NCI-H510A (cell line): ENCODE results near the gene NRXN3.
A peak's percentile ranks its signal among the peaks of the same experiment; 100 is the strongest.

Experiments used
- DNase-seq: peaks from one replicate; lab custom pipeline; 2025; lab: John Stamatoyannopoulos, UW

The NRXN3 gene

GRCh38 chr14:78576437-78577166 lies 406.4 kb downstream of the NRXN3 start:
- DNase-seq, result no peak

- DNase-seq, result no peak
These were observed 411.1 kb downstream of the NRXN3 start for GRCh38 chr14:78581229-78581628.

- DNase-seq, result no peak
These were observed 416.5 kb downstream of the NRXN3 start for GRCh38 chr14:78586681-78587080.

- no peak for DNase-seq
These were observed 418.7 kb downstream of the NRXN3 start for GRCh38 chr14:78588906-78589305.

GRCh38 chr14:78592616-78593219 lies 422.5 kb downstream of the NRXN3 start:
- DNase-seq, result no peak

- no peak for DNase-seq
These were observed 423.8 kb downstream of the NRXN3 start for GRCh38 chr14:78593949-78594348.

- peak; percentile 8 for DNase-seq
These were observed 425.6 kb downstream of the NRXN3 start for GRCh38 chr14:78595797-78596196.

GRCh38 chr14:78598046-78598920 lies 428.1 kb downstream of the NRXN3 start:
- DNase-seq, result peak; percentile 24

- DNase-seq, result no peak
These were observed 435.0 kb downstream of the NRXN3 start for GRCh38 chr14:78605025-78605762.

GRCh38 chr14:78605897-78606500 lies 435.8 kb downstream of the NRXN3 start:
- no peak for DNase-seq

- no peak for DNase-seq
These were observed 439.0 kb downstream of the NRXN3 start for GRCh38 chr14:78608998-78609787.

GRCh38 chr14:78610994-78611393 lies 440.8 kb downstream of the NRXN3 start:
- no peak for DNase-seq

GRCh38 chr14:78611796-78612571 lies 441.8 kb downstream of the NRXN3 start:
- DNase-seq, result no peak

- DNase-seq, result no peak
These were observed 442.5 kb downstream of the NRXN3 start for GRCh38 chr14:78612666-78613065.

- no peak for DNase-seq
These were observed 444.4 kb downstream of the NRXN3 start for GRCh38 chr14:78614593-78614992.

- no peak for DNase-seq
These were observed 447.6 kb downstream of the NRXN3 start for GRCh38 chr14:78617735-78618134.

- DNase-seq, result no peak
These were observed 448.2 kb downstream of the NRXN3 start for GRCh38 chr14:78618368-78618767.

- no peak for DNase-seq
These were observed 456.9 kb downstream of the NRXN3 start for GRCh38 chr14:78627114-78627513.

GRCh38 chr14:78631551-78631950 lies 461.4 kb downstream of the NRXN3 start:
- no peak for DNase-seq

GRCh38 chr14:78633752-78634151 lies 463.6 kb downstream of the NRXN3 start:
- no peak for DNase-seq
